EH (cell line): ENCODE data around the gene NBPF14.
"Not testable (repeated sequence)": the region's sequence is repeated elsewhere in the genome, so short reads cannot be mapped to it uniquely, and the experiment has no call there.

Experiments
- DNase-seq: peaks from one replicate; pipeline ENCODE4 v3.0.0-alpha.2; 2015; ENCODE audit warnings: low read depth

The NBPF14 gene

DNA sequence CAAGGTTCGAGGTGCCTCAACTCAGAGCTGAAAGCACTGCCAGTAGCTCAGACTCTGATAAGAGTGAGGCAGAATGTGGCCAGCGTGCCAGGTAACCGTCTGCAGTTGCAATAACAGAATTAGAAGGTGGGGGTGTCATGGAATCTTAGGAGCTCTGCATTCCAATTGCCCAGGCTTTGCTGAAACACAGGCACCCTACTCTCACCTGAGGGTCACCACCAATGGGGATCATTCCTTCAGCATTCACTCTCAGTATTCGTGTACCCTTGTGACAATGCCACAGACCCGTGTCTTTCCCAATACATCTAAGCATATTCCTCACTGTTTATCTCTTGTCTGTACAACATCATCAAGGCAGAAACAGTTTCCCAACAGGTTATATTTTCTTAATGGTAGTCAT is at the start of gene NBPF14:
TSS of gene NBPF14 (minus strand) at position 101 of the 400 bp plus-strand sequence. CDS start 294 bp downstream, outside the sequence.
- not testable (repeated sequence) for DNase-seq

GRCh38 chr1:148625451-148625850 is 29.6 kb upstream of the NBPF14 start:
- DNase-seq = not testable (repeated sequence)

- DNase-seq = not testable (repeated sequence)
Observed at GRCh38 chr1:148618216-148618615, 22.4 kb upstream of the NBPF14 start.

GRCh38 chr1:148605266-148605665 is 9.5 kb upstream of the NBPF14 start:
- DNase-seq = peak; percentile 3

- not testable (repeated sequence) for DNase-seq
Observed at GRCh38 chr1:148595360-148595759, 451 bp downstream of the NBPF14 start.

DNA sequence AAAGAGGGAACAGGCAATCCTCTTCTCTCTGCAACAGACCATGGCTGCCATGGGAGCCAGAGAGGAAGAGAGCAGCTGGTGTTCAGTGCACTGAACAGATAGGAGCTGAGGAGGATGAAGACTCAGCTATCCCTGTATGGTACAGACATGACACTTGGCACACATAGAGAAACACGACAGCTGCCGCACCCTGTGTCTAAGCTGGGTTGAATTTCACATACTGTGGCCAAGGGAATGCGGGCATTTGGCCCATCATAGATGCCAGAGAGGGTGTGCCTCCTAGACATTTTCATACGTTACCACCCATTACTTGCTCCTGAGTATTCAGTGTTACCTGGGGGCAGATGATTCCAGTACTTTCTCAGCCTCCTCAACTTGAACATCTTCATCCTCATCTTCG is 4.7 kb downstream of the NBPF14 start:
- DNase-seq = not testable (repeated sequence)

- DNase-seq = not testable (repeated sequence)
Observed at GRCh38 chr1:148532158-148532557, 63.7 kb downstream of the NBPF14 start.

- DNase-seq = peak; percentile 76
Observed at GRCh38 chr1:148529101-148529567, 66.7 kb downstream of the NBPF14 start.

- DNase-seq = not testable (repeated sequence)
Observed at GRCh38 chr1:148528591-148528990, 67.2 kb downstream of the NBPF14 start.

- not testable (repeated sequence) for DNase-seq
Observed at GRCh38 chr1:148526587-148526986, 69.2 kb downstream of the NBPF14 start.

- DNase-seq = not testable (repeated sequence)
Observed at GRCh38 chr1:148523205-148524144, 72.3 kb downstream of the NBPF14 start.

GRCh38 chr1:148522561-148523204 is 73.1 kb downstream of the NBPF14 start:
- DNase-seq = peak; percentile 98

DNA sequence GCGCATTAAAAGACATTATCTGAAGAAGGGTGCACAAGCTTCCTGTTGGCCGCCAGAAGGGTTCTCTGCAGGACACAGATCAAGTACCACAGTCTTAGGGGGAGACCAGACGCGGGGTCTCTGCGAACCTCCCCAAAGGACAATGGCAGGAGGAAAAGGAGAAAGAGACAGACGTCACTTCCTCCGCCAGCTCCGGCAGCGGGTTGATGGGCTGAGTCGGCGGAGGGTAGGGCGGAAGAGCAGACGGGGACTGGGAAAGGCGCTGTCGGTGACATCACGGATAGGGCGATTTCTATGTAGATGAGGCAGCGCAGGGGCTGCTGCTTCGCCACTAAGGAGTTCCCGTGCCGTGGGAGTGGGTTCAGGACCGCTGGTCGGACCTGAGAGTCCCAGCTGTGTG is 73.7 kb downstream of the NBPF14 start:
- peak; percentile 88 for DNase-seq

- DNase-seq = not testable (repeated sequence)
Observed at GRCh38 chr1:148514310-148514709, 81.5 kb downstream of the NBPF14 start.

GRCh38 chr1:148512571-148513184 is 83.1 kb downstream of the NBPF14 start:
- peak; percentile 69 for DNase-seq

GRCh38 chr1:148493933-148494332 is 101.9 kb downstream of the NBPF14 start:
- DNase-seq = not testable (repeated sequence)

- not testable (repeated sequence) for DNase-seq
Observed at GRCh38 chr1:148483029-148483428, 112.8 kb downstream of the NBPF14 start, which contains the start of gene PPIAL4G. TSS of gene PPIAL4G (minus strand) at chr1:148483302. CDS start at chr1:148483252, 50 bp downstream.
